Measurements from ENCODE around the gene ZNF526. TPM values are rescaled to one million over a fixed set of nuclear protein-coding genes. Genes with fewer than 3 reads are reported as not detected.

Gene ZNF526
- total RNA-seq, 1 donor from 2014 or later: 11.4 TPM

- DNase-seq (ENCODE audit: low read depth): no peak
These were observed 23.8 kb upstream of the ZNF526 start for GRCh38 chr19:42196011-42197001.

DNA sequence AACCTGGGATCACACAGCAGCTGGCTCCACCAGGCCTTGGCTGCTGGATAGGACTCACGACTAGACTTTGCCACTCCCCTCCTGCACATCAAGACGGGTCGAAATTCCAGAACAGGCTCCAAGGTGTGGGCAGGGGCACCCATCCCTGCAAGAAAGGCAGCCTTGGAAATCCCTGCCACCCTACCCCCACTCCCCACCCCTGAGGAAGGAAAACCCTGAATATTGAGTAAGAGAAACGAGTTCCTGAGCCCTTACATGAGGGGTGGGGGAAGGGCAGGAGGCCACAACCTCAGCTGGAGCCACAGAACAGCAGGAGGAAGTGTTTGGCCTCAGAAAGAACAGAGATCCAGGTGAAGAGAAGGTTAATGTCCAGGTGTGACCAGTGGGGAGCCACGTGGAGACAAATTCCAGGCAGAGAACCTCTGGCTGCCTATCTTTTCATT, 22.7 kb upstream of the ZNF526 start:
- peak; percentile 17 for DNase-seq (ENCODE audit: low read depth)

DNA sequence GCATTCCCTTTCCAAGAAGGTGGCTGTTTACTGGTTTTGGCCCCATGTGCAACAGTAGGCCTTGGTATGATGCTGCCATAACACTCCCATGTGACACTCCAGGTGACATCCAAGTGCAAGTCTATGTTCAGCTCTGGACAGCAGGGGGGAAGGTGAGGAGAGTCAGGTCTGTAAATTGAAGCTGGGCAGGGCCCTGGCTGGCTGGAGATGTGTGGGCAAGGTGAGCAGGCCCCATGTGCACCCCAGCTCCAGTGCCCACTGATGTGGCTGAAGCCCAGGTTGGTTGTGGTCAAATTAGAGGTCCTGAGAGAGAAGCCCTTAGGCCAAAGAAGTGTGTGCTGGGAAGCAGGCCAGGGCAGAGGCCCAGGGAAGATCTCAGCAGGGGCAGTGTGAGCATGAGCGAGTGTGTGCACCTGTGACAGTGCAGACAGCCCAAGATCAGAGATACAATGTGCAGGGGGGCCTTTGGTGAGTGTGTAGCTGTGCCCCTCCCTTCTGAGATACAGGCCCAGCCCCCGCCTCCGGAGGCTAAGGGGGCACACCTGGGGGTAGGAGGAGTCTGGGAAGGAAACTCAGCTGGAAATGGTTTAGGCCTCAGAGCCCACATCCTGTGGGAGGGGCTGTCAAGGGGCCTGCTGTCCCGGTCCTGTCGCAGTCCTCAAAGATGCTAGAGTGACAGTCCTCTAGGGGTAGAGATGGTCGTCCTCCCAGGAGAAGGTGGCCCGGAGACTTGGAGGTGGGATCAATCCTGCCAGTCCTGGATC, 21.3 kb upstream of the ZNF526 start:
- DNase-seq (ENCODE audit: low read depth): no peak

DNA sequence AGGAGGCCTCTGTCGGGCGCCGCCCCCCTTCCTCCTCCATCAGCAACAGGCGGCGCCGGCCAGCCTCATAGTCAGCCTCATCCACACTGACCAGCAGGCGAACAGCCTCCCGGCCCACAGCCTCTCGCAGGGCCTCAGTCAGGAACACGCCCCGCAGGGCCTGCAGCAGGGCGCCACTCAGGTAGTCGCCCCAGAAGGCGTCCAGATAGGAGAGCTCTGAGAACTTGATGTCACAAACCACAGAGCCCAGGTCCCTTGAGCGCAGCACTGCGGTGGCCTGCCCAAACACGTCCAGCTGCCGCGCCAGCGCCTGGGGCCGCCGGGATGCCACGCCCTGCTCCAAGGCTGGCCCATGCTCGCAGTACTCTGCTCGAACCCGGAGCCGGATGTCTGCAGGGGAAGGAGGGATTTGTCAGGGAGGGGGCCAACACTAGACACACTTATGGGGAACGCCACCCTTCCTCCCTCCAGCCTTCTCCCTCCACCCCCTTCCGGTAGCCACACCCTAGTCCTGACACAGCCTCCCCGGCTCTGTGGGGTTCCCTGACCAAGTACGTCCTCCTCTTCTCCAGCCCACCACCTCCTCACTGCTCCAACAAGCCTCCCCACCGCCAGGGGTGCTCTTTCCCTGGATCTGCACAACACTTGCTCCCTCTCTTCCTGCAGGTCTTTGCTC, 20.5 kb upstream of the ZNF526 start:
- DNase-seq (ENCODE audit: low read depth): no peak

- no peak for DNase-seq (ENCODE audit: low read depth)
These were observed 19.9 kb upstream of the ZNF526 start for GRCh38 chr19:42200116-42200715.

DNA sequence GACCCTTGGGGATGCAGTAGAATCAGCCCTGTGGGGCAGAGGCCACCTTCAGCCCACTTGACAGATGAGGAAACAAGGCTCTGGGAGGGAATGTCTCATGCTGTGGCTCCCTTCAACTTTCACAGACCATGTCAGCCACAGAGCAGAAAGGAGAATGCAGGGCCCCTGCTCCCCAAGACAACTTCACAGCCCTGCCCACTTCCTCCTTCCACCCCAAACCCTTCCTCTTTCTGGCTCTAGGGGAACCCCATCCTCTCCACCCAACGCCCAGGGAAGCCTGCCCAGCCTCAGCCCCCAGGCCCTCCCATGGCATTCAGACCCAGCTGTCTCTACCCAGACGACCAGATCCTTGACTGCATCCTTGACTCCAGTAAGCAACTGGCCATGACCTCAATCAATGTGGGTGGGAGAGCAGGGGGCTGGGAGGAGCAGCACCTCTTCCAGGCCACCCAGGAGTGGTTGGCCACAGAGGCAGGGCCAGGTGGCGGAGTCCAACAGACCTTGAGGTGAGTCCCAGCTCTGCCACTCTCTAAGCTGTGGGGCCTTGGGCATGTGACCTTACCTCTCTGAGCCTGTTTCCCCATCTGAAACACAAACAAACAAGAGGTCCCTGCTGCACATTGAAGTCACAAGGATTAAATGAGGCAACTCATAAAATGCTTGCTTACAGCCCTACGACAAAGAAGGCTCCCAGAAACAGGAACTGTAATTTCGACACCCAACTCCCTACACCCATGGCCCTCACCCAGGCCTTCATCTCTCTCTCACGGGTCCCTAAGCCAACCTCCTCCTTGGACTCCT, 18.4 kb upstream of the ZNF526 start:
- no peak for DNase-seq (ENCODE audit: low read depth)

GRCh38 chr19:42202290-42202880, 17.7 kb upstream of the ZNF526 start:
- no peak for DNase-seq (ENCODE audit: low read depth)

GRCh38 chr19:42203700-42204099, 16.4 kb upstream of the ZNF526 start:
- DNase-seq (ENCODE audit: low read depth): no peak

GRCh38 chr19:42204664-42205063, 15.4 kb upstream of the ZNF526 start:
- DNase-seq (ENCODE audit: low read depth): no peak

- DNase-seq (ENCODE audit: low read depth): peak; percentile 35
These were observed 13.0 kb upstream of the ZNF526 start for GRCh38 chr19:42206871-42207755.

DNA sequence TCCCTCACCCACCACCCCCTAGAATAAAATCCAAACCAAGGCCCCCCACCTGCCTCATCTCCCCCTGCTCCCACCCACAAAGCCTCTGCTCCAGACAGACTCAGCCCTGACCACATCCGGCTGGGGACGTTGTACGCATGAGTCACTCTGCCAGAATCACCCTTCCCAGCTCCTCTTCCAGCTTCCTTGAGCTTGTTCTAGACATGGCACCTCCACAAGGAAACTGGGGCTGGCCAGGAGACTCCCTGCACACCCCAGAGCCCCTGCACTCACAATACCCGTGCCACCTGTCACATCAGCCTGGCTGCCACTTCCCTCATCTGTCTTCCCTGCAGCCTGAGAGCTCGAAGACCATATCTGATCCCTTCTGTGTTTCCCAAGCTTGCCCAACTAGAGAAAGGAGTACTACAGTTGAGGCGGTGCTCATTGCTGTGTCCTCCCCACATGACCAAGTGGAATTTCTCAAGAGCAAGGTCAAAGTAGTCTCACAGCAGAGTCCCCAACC, 12.3 kb upstream of the ZNF526 start:
- peak; percentile 66 for DNase-seq (ENCODE audit: low read depth)

- no peak for DNase-seq (ENCODE audit: low read depth)
These were observed 11.5 kb upstream of the ZNF526 start for GRCh38 chr19:42208612-42209011.

DNA sequence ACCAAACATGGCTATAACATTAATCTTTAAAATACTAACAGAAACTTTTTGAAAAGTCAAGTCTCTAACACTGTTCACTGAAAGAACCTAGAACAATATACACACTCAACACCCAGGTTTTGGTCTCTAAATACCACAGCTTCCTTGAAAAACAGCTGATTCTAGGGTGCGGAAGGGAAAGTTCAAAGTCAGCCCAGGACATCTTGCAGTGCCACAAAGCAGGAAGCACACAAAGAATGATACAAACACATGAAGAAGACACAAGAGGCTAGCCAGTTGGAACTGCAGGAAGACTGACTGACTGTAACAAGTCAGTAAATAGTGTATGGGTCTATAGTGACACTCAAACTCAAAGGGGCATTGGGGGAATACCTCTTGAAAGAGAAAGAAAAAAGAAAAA, 7.2 kb upstream of the ZNF526 start:
- DNase-seq (ENCODE audit: low read depth): no peak

DNA sequence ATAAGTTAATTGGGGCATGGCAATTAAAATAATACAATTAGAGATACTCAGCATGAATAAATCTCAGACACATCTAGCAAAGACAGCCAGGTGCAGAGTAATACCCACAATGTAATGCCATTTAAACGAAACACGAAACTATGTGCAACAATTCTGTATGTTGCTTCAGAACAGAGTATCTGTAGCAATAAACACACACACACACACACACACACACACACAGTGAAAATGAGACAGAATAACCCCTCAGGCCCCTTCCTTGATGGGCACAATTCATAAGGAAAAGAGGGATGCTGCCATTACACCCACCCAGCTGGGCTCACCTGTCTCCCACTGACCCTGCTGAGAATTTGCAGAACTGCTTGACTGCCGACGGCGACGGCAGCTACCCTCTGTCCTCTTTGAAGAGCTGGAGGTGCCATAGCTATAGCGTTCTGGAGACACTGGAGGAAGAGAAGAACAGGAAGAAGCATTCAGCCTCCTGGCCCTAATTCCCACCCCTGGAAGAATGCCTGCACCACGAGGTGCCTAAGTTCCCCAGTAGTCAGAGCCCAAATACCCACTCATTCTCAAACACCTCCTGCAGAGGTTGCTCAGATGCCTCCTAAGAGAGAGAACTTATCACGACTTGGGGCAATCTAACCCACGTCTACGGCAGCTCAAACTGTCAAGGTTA, 5.2 kb upstream of the ZNF526 start:
- no peak for DNase-seq (ENCODE audit: low read depth)

DNA sequence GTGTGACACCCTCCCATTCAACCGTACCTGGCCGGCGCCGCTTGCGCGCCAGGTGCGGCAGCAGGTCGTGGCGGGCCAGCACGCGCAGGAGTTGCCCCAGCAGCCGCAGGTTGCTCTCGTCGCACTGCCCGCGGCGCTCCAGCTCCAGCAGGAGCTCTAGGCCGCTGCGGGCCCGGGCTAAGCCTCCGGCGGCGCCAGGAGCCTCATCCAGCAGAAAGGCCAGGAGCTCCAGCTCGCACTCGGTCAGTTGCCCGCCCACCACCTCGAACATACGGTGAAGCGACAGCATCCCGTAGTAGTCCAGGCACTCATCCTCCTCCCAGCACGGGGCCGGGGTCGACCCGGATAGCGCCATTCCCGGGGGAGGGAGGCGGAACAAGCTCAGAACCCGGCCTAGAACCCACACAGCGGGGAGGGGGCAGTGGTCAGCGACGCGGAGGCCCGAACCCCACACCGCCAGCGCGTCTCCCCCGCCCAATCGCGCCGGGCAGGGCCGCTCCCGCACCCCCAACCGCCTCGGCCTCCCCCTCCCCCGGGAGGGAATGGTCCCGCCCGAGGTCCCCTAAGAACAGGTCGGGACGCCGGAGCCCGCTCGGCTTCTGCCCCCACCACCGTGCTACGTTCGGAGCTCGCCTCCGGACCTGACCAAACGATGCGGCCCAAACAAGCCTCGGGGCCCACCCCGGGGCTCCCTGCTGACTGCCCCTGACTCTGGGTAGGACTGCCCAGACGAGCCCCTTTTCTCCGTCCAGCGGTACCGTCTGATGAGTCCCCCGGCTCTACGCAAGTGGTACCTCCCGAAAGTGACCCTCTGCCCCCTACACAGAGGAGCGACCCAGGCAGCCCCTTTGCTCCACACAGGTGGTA, 3.2 kb upstream of the ZNF526 start:
- no peak for DNase-seq (ENCODE audit: low read depth)

DNA sequence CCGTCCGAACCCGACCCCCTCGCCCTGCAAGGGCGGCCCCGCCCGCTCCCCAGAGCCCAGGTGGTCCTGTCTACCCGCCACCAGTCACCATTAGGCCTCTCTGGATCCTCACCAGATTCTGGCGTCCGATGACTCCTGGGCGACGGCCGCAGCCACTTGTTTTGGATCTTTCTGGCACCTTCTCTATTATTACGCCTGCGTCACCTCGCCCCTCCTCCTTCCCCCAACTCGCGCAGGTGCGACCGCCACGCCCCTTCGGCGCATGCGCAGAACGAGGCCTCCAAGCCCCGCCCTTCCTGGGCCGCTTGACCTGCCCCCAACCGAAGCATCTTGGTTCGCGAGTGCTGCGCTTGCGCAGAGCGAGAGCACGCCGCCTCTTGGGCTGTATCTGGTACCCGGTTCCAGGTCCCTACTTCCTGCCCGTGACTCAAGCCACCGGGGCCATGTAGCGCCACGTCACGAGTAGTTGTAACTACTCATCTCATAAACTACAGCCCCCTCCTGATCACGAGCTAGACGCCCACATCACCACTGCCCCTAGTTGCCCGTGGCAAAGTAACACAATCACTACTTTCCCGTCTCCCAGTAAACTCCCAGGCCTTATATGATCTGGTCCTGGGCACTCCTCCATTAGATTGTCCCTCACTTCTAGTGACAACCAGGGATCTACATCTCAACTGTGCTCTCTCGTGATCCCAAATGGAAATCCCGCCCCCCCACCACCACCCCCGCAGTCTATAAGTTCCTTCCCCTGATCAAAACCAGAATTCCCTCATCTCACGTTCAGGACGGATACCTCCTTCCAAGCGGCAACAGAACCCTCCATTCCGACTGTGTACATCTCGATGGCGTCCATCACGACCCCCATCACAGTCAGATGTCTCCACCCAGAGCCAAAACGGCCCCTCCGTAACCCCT, 2.3 kb upstream of the ZNF526 start, which contains the start of gene DEDD2:
DEDD2 (minus strand) TSS at position 158 of the 918 bp plus-strand sequence. CDS start 670 bp downstream, outside the sequence.
- DNase-seq (ENCODE audit: low read depth): peak; percentile 93

GRCh38 chr19:42220751-42221097, 612 bp downstream of the ZNF526 start:
- no peak for DNase-seq (ENCODE audit: low read depth)

Data from renal cortical epithelial cell (primary cell).